ENCODE results near the gene KLHL3.
A peak's percentile ranks its signal among the peaks of the same experiment; 100 is the strongest.

KLHL3 gene

GRCh38 chr5:137734962-137735554, 831 bp downstream of the KLHL3 start:
- DNase-seq (ENCODE audit: low read depth): no peak
- H3K4me3 ChIP-seq (ENCODE audit: low read depth, low read length): peak overlapping the region; percentile 40
- TF ChIP-seq CTCF (IDR thresholded peaks at IDR 0.05; ENCODE audit: low read depth, low read length, missing control alignments): no peak

- no peak for TF ChIP-seq CTCF (IDR thresholded peaks at IDR 0.05; ENCODE audit: low read depth, low read length, missing control alignments)
- DNase-seq (ENCODE audit: low read depth): no peak
- H3K4me3 ChIP-seq (ENCODE audit: low read depth, low read length): peak overlapping the region; percentile 40; the same call in 1 of the 2 replicates
Measured at GRCh38 chr5:137734331-137734730, 1.6 kb downstream of the KLHL3 start.

DNA sequence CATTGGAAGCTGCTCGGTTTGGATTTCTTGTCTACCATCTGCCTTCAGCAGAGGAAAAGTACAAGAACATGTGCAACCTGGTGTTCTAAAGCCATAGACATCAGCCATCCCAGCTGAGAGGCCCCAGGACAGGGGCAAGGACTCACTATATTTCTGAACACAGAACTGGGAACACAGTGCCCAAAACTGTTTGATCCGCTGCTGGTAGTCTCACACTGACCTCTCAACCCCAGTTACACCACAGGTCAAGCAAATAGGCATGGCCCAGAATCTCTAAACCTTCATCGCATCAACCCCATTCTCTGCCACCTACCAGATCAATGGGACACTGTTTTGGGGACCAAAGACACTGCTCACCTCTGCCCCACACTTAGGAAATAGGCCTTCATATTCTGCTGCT, 2.0 kb downstream of the KLHL3 start:
- no peak for TF ChIP-seq CTCF (IDR thresholded peaks at IDR 0.05; ENCODE audit: low read depth, low read length, missing control alignments)
- H3K4me3 ChIP-seq (ENCODE audit: low read depth, low read length): no peak overlapping the region; the same call in 1 of the 2 replicates
- no peak for DNase-seq (ENCODE audit: low read depth)

DNA sequence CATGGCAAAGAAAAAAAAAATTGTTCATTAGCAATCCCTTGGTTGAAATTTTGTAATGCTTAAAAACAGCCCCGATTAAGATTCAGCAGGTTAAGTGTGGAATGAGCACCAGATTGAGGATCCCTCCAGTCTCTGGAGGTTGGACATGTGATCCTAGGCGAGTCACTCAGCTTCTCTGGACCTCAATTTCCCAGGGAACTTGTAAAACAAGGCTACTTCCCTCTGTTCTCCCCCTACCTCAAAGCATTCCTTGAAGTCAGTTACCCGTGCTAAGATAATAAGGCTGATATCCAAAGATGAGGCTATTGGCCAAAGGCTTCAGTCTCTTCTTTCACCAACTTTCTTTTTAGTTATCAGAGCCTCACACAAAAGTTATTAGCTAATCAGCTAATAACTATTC, 2.9 kb downstream of the KLHL3 start:
- no peak for TF ChIP-seq CTCF (IDR thresholded peaks at IDR 0.05; ENCODE audit: low read depth, low read length, missing control alignments)
- no peak overlapping the region for H3K4me3 ChIP-seq (ENCODE audit: low read depth, low read length)
- no peak for DNase-seq (ENCODE audit: low read depth)

DNA sequence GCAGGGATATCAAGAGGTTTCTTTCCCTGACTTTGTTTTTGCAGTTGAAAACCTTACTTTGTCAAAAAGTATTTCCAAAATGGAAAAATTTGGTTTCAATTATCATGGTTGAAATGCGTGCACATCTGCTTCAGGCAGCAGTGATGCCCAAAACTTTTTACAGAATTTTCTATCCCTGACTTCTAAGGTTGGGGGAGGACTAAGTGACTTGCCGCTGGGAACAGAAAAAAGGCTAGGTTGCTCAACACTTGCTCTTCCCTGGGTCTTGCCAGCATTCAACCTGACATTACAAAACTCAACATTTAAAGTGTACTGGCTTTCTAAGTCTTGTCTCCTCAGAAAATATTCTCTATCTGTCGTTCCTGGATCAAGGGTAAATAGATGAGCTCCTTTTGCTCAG, 4.7 kb downstream of the KLHL3 start:
- H3K4me3 ChIP-seq (ENCODE audit: low read depth, low read length): no peak overlapping the region
- TF ChIP-seq CTCF (IDR thresholded peaks at IDR 0.05; ENCODE audit: low read depth, low read length, missing control alignments): no peak
- DNase-seq (ENCODE audit: low read depth): no peak

DNA sequence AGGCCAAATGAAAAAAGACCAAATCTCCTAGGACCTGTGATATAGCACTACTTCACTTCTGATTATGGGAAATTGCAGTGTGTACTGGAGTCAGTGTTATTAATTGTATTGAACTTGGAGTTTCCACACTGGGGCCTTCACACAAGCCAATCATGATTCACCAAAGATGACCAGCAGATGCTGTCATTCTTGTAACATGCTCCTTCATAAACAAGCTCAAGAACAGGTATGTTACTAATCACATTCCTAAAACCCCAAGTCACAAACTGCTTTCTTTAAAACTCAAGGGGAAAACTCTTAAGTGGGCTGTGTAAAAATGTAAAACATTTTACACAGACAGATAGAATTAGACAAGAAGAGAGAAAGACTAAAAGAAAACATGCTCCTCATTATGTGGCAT, 5.6 kb downstream of the KLHL3 start:
- no peak for DNase-seq (ENCODE audit: low read depth)
- H3K4me3 ChIP-seq (ENCODE audit: low read depth, low read length): no peak overlapping the region
- TF ChIP-seq CTCF (IDR thresholded peaks at IDR 0.05; ENCODE audit: low read depth, low read length, missing control alignments): no peak

DNA sequence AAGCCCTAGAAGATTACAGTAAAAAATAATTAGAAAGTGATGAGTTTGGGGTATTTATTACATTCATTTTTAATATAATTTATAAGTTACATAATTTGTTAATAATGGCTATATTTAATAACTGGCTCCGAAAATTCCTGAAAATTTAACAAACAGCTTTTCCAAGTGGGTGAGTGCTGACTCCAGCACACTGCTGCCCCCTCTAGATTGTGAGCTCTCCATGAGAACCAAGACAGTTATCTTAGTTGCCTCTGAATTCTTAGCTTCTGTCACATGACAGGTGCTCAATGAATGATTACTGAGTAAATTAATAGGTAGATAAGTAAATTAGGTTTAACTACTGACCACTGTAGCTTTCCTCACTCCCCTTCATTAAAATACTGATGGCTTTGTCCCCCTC, 7.8 kb downstream of the KLHL3 start:
- H3K4me3 ChIP-seq (ENCODE audit: low read depth, low read length): no peak overlapping the region
- no peak for TF ChIP-seq CTCF (IDR thresholded peaks at IDR 0.05; ENCODE audit: low read depth, low read length, missing control alignments)
- DNase-seq (ENCODE audit: low read depth): no peak

All from GM12864 (cell line).